Hepatocyte (in vitro differentiated cells): Measurements from ENCODE around the gene ITGA11. TPM values are rescaled to one million over a fixed set of nuclear protein-coding genes. Genes with fewer than 3 reads are reported as not detected.

Experiments
- DNase-seq: peaks from one replicate; pipeline ENCODE4 v3.0.0-alpha.2; 2016; ENCODE audit warnings: low spot score
- H2AFZ ChIP-seq: fragments of 200-600 bp; sonication (generic); 2 replicates; pipeline ENCODE4 v1.6.0; 2016; ENCODE audit warnings: antibody characterized with exemption, mild to moderate bottlenecking
- H3K27ac ChIP-seq: fragments of 200-600 bp; sonication (generic); 2 replicates; pipeline ENCODE4 v1.5.1; 2016; ENCODE audit warnings: mild to moderate bottlenecking
- H3K27me3 ChIP-seq: fragments of 200-600 bp; sonication (generic); 2 replicates; pipeline ENCODE4 v1.6.1; 2016
- H3K36me3 ChIP-seq: fragments of 200-600 bp; sonication (generic); replicated peaks from 2 replicates; pipeline ENCODE4 v1.5.1; 2016; ENCODE audit warnings: low read depth; ENCODE audit not compliant: insufficient read depth
- H3K4me1 ChIP-seq: fragments of 200-600 bp; sonication (generic); 2 replicates; pipeline ENCODE4 v1.5.1; 2016; ENCODE audit warnings: mild to moderate bottlenecking, moderate library complexity; ENCODE audit not compliant: insufficient read depth
- H3K4me2 ChIP-seq: fragments of 200-600 bp; sonication (generic); 2 replicates; pipeline ENCODE4 v1.6.0; 2016
- H3K4me3 ChIP-seq: fragments of 200-600 bp; sonication (generic); 2 replicates; pipeline ENCODE4 v1.5.1; 2016; ENCODE audit warnings: mild to moderate bottlenecking
- H3K79me2 ChIP-seq: fragments of 200-600 bp; sonication (generic); 2 replicates; pipeline ENCODE4 v1.6.0; 2017; ENCODE audit warnings: mild to moderate bottlenecking
- H3K9me2 ChIP-seq: fragments of 200-600 bp; sonication (generic); replicated peaks from 2 replicates; pipeline ENCODE4 v1.6.0; 2017; ENCODE audit warnings: mild to moderate bottlenecking; ENCODE audit not compliant: insufficient read depth
- H3K9me3 ChIP-seq: fragments of 200-600 bp; sonication (generic); 2 replicates; pipeline ENCODE4 v1.5.1; 2016; ENCODE audit warnings: low read depth, mild to moderate bottlenecking
- H4K20me1 ChIP-seq: fragments of 200-600 bp; sonication (generic); 2 replicates; pipeline ENCODE4 v1.6.0; 2016; ENCODE audit warnings: mild to moderate bottlenecking; ENCODE audit not compliant: insufficient read depth, poor library complexity, severe bottlenecking
- CTCF ChIP-seq: fragments of 200-600 bp; sonication (generic); IDR thresholded peaks from 2 replicates; pipeline ENCODE4 v1.5.1; 2016; ENCODE audit warnings: antibody characterized with exemption, mild to moderate bottlenecking; ENCODE audit not compliant: poor library complexity
- EZH2 ChIP-seq: fragments of 200-600 bp; sonication (generic); IDR thresholded peaks from 2 replicates; pipeline ENCODE4 v1.6.1; 2016; ENCODE audit warnings: antibody characterized with exemption, mild to moderate bottlenecking, borderline replicate concordance
- EZH2phosphoT487 ChIP-seq: fragments of 200-600 bp; sonication (generic); IDR thresholded peaks from one replicate; pipeline ENCODE4 v1.6.1; 2018; ENCODE audit warnings: antibody characterized with exemption, mild to moderate bottlenecking, low read depth, moderate library complexity; ENCODE audit not compliant: unreplicated experiment, severe bottlenecking
- WGBS: methylation state at CpG from one replicate; pipeline ENCODE4 v1.1.6; 2016; ENCODE audit warnings: low lambda C conversion rate; ENCODE audit errors: missing lambda C conversion rate; 5-methylcytosine and 5-hydroxymethylcytosine counted together
- polyA plus RNA-seq: library from polyadenylated mRNA; unstranded; fragments of >200 nt; fragmentation: Nextera tagmentation; extraction: Ambion mirVana; gene quantifications from 2 replicates; pipeline ENCODE4 v1.2.1, GENCODE V29; 2016
- total RNA-seq: library from RNA; depleted of rRNA; stranded (reverse); fragments of >200 nt; gene quantifications from 2 replicates; pipeline ENCODE4 v1.2.3, GENCODE V29; 2014

Gene ITGA11
- total and polyA plus RNA-seq, 2 experiments from 2014 or later = 9.7 to 19.6 TPM

- peak within 1 kb of the TSS; percentile 93 for H2AFZ ChIP-seq
- WGBS = 1% methylated on average over 83 of the region's 85 CpGs
- H4K20me1 ChIP-seq = peaks cover 33% of the 10 kb centered on the region
- H3K4me2 ChIP-seq = peak within 1 kb of the TSS; percentile 73
- TF ChIP-seq CTCF = no peak
- peak within 1 kb of the TSS; percentile 100 for H3K27ac ChIP-seq
- H3K27me3 ChIP-seq = no peaks in the 10 kb centered on the region
- no peaks in the 10 kb centered on the region for H3K36me3 ChIP-seq
- H3K9me3 ChIP-seq = no peaks in the 10 kb centered on the region
- no peaks in the 10 kb centered on the region for H3K9me2 ChIP-seq
- peaks cover 35% of the 10 kb centered on the region for H3K4me1 ChIP-seq
- DNase-seq = peak; percentile 95
- peak within 1 kb of the TSS; percentile 80 for H3K4me3 ChIP-seq
- peaks cover 49% of the 10 kb centered on the region for H3K79me2 ChIP-seq
Observed at GRCh38 chr15:68277603-68278344, 154.2 kb downstream of the ITGA11 start, which contains the start of gene FEM1B. TSS of gene FEM1B (plus strand) at chr15:68277745. CDS start at chr15:68278418, 673 bp downstream.

- H3K9me2 ChIP-seq = no peaks in the 10 kb centered on the region
- H3K4me1 ChIP-seq = peaks cover 40% of the 10 kb centered on the region
- WGBS = 3% methylated on average over 25 of the region's 25 CpGs
- H4K20me1 ChIP-seq = peaks cover 28% of the 10 kb centered on the region
- H2AFZ ChIP-seq = peak overlapping the region; percentile 93
- TF ChIP-seq EZH2 (no peak), CTCF (no peak), EZH2phosphoT487 (no peak)
- peak; percentile 70 for DNase-seq
- peak overlapping the region; percentile 80 for H3K4me3 ChIP-seq
- peak overlapping the region; percentile 100 for H3K27ac ChIP-seq
- H3K27me3 ChIP-seq = no peaks in the 10 kb centered on the region
- H3K4me2 ChIP-seq = peak overlapping the region; percentile 73
- H3K79me2 ChIP-seq = peaks cover 43% of the 10 kb centered on the region
- no peaks in the 10 kb centered on the region for H3K36me3 ChIP-seq
- no peaks in the 10 kb centered on the region for H3K9me3 ChIP-seq
Observed at GRCh38 chr15:68277131-68277602, 154.8 kb downstream of the ITGA11 start.

GRCh38 chr15:68276668-68277067, 155.3 kb downstream of the ITGA11 start:
- H3K27me3 ChIP-seq = no peaks in the 10 kb centered on the region
- no peak for DNase-seq
- no peaks in the 10 kb centered on the region for H3K36me3 ChIP-seq
- H2AFZ ChIP-seq = peak overlapping the region; percentile 93
- 44% methylated on average over 3 of the region's 3 CpGs for WGBS
- peak overlapping the region; percentile 100 for H3K27ac ChIP-seq
- H3K79me2 ChIP-seq = peaks cover 38% of the 10 kb centered on the region
- H3K4me3 ChIP-seq = peak overlapping the region; percentile 80
- H3K9me3 ChIP-seq = no peaks in the 10 kb centered on the region
- no peak for TF ChIP-seq CTCF
- no peak for TF ChIP-seq EZH2
- TF ChIP-seq EZH2phosphoT487 = no peak
- H3K4me1 ChIP-seq = peaks cover 39% of the 10 kb centered on the region
- no peaks in the 10 kb centered on the region for H3K9me2 ChIP-seq
- H3K4me2 ChIP-seq = peak overlapping the region; percentile 73
- H4K20me1 ChIP-seq = peaks cover 24% of the 10 kb centered on the region
